ENCODE results near the gene ABLIM2. TPM values are rescaled to one million over a fixed set of nuclear protein-coding genes. Genes with fewer than 3 reads are reported as not detected.
"Not testable (repeated sequence)": the region's sequence is repeated elsewhere in the genome, so short reads cannot be mapped to it uniquely, and the experiment has no call there.

The ABLIM2 gene
- polyA plus RNA-seq, 1 donor, result 16.0 TPM

- no peak for DNase-seq
Measured at GRCh38 chr4:7956934-7957656, 201.5 kb downstream of the ABLIM2 start.

- DNase-seq, result no peak
Measured at GRCh38 chr4:7956270-7956808, 202.3 kb downstream of the ABLIM2 start.

- DNase-seq, result no peak
Measured at GRCh38 chr4:7955393-7955792, 203.2 kb downstream of the ABLIM2 start.

- no peak for DNase-seq
Measured at GRCh38 chr4:7952615-7953014, 206.0 kb downstream of the ABLIM2 start.

GRCh38 chr4:7950301-7951092 lies 208.1 kb downstream of the ABLIM2 start:
- DNase-seq, result no peak

- no peak for DNase-seq
Measured at GRCh38 chr4:7949759-7950158, 208.9 kb downstream of the ABLIM2 start.

GRCh38 chr4:7947927-7948326 lies 210.7 kb downstream of the ABLIM2 start:
- no peak for DNase-seq

GRCh38 chr4:7945709-7946380 lies 212.8 kb downstream of the ABLIM2 start:
- no peak for DNase-seq

GRCh38 chr4:7944599-7945220 lies 213.9 kb downstream of the ABLIM2 start:
- DNase-seq, result no peak

- DNase-seq, result not testable (repeated sequence)
Measured at GRCh38 chr4:7943688-7944087, 214.9 kb downstream of the ABLIM2 start.

GRCh38 chr4:7943211-7943610 lies 215.4 kb downstream of the ABLIM2 start:
- no peak for DNase-seq

- no peak for DNase-seq
Measured at GRCh38 chr4:7941965-7942496, 216.6 kb downstream of the ABLIM2 start.

GRCh38 chr4:7941111-7941964 lies 217.3 kb downstream of the ABLIM2 start:
- no peak for DNase-seq

GRCh38 chr4:7939377-7940108 lies 219.1 kb downstream of the ABLIM2 start, which contains the start of gene AFAP1:
AFAP1 (minus strand) TSS chr4:7939861; CDS start chr4:7872078, 67,783 bp downstream.
- DNase-seq, result peak; percentile 90

- DNase-seq, result peak; percentile 65
Measured at GRCh38 chr4:7938609-7939376, 219.8 kb downstream of the ABLIM2 start.

- no peak for DNase-seq
Measured at GRCh38 chr4:7938266-7938608, 220.4 kb downstream of the ABLIM2 start.

GRCh38 chr4:7937006-7937405 lies 221.6 kb downstream of the ABLIM2 start:
- DNase-seq, result no peak

- DNase-seq, result no peak
Measured at GRCh38 chr4:7933651-7934510, 224.7 kb downstream of the ABLIM2 start.

GRCh38 chr4:7932287-7932686 lies 226.3 kb downstream of the ABLIM2 start:
- DNase-seq, result no peak

Data from hindlimb muscle (tissue), 1 donor.